ENCODE data around the gene CTIF.

The CTIF gene

GRCh38 chr18:48843596-48843995, 304.8 kb downstream of the CTIF start:
- DNase-seq (ENCODE audit: low spot score): no peak
- TF ChIP-seq, protein P1, sequence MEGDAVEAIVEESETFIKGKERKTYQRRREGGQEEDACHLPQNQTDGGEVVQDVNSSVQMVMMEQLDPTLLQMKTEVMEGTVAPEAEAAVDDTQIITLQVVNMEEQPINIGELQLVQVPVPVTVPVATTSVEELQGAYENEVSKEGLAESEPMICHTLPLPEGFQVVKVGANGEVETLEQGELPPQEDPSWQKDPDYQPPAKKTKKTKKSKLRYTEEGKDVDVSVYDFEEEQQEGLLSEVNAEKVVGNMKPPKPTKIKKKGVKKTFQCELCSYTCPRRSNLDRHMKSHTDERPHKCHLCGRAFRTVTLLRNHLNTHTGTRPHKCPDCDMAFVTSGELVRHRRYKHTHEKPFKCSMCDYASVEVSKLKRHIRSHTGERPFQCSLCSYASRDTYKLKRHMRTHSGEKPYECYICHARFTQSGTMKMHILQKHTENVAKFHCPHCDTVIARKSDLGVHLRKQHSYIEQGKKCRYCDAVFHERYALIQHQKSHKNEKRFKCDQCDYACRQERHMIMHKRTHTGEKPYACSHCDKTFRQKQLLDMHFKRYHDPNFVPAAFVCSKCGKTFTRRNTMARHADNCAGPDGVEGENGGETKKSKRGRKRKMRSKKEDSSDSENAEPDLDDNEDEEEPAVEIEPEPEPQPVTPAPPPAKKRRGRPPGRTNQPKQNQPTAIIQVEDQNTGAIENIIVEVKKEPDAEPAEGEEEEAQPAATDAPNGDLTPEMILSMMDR (IDR thresholded peaks at IDR 0.05; ENCODE audit: extremely low read depth, missing control alignments): no peak

DNA sequence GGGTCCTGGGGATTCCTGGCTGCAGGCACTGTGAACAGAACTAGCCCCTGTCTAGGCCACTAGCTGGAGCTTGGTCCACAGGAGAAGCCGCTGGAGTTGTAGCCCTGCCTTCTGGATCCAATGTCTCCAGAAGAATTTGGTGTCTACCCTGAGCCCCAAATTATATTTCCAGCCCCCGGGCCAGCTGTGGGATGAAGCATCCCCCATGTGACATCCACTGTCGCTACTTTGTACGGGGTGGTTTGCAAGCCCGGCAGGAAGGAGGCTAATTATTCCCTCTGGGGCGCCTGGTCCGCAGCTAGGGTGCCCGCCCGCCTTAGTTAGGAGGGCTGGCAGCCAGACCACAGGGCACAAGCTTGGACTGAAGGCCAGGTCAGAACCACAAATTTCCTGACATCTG, 305.4 kb downstream of the CTIF start:
- TF ChIP-seq, protein P1 (IDR thresholded peaks at IDR 0.05; ENCODE audit: extremely low read depth, missing control alignments): no peak
- DNase-seq (ENCODE audit: low spot score): no peak

DNA sequence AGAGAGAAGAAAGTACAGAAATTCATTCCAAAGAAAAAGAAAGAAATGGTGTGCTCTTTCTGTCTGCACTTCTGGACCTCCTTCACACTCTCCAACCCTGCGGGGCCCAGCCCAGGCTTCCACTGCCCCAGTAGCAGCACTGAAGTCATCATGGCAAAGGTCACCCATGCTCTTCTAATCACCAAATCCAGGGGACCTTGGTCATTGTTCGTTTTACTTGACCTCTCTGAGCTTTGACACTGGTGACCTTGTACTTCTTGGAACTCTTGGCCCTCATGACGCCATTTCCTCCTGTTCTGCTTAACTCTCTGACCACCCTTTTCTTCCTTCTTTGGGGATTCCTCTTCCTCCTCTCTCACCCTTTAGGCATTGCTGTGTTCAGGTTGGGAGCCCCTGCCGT, 306.3 kb downstream of the CTIF start:
- TF ChIP-seq, protein P1 (IDR thresholded peaks at IDR 0.05; ENCODE audit: extremely low read depth, missing control alignments): no peak
- no peak for DNase-seq (ENCODE audit: low spot score)

DNA sequence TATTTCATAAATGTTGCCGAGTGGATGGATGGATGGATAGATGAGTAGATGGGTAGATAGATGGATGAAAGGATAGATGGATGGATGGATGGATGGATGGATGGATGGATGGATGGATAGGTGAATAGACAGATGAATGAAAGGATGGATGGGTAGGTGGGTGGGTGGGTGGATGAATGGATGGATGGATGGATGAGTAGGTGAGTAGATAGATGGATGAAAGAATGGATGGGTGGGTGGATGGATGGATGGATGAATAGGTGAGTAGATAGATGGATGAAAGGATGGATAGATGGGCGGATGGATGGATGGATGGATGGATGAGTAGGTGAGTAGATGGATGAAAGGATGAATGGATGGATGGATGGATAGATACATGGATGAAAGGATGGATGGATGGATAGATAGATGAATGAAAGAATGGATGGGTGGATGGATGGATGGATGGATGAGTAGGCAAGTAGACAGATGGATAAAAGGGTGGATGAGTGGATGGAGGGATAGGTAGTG, 307.6 kb downstream of the CTIF start:
- TF ChIP-seq, protein P1 (IDR thresholded peaks at IDR 0.05; ENCODE audit: extremely low read depth, missing control alignments): no peak
- no peak for DNase-seq (ENCODE audit: low spot score)

DNA sequence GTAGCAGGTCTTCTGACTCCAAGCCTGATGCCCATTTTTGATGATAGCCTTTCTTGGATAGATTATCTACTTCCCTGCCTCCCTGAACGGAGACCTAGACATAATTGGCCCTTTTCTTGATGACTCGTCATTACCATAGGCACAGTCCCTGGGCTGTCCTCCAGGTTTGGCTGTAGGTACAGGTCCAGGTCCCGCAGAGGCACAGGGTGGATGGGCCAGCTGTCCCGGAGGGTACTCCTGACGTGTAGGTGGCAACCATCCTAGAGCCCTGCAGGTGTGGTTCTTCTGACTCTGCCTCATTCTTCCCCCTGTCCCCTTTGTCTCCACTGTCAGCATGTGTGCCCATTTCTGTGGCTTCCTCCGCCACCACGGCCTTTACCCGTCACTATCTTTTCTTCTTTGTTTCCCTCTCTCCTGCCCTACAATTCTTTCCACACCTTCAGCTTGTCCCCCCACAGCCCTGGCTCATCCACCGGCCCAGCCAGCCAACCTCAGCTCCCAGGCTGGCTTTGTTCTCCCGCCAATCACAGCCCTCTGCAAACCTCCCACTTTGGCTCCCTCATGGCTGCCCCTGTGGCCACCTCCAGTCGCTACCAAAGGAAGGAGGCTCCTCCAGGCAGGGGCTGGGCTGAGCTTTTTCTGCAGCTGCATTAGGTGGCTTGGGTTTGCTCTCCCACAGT, 309.1 kb downstream of the CTIF start:
- DNase-seq (ENCODE audit: low spot score): no peak
- TF ChIP-seq, protein P1 (IDR thresholded peaks at IDR 0.05; ENCODE audit: extremely low read depth, missing control alignments): no peak

- TF ChIP-seq, protein P1 (IDR thresholded peaks at IDR 0.05; ENCODE audit: extremely low read depth, missing control alignments): no peak
- no peak for DNase-seq (ENCODE audit: low spot score)
Measured at GRCh38 chr18:48848641-48849143, 309.9 kb downstream of the CTIF start.

DNA sequence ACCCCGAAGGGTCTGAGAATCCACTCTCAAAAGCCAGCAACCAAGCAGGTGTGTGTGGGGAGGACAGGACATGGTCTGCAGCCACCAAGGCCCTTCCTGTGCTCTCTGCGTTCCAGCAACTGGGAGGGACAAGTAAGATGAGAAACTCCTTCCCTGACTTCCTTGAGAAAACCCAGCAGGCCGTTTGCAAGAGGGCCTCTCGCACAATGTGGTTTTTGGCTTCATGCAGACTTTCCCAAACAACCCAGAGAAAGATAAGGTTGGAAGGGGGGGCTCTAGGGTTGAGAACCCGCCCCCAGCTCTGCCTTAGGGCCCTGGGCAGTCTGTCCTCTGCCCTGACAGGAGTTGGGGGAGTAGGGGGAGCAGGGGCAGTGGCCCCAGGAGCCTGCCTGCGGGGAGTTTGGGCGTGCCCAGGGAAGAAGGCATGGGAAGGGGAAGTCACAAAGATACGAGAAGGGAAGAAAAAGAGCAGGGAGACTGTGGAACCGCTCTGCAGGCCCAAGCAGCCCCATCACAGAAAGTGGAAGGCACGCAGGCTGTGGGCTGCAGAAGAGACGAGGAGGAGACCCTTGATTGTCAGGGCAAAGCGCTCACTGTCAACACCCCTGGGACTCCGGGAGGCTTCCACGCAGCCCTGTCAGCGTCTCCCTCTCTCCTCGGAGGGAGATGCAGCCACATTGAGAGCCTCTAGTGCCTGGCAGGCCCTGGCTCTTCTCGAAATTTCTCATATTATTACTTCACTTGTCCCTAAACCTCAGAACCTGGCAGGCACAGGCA, 312.2 kb downstream of the CTIF start:
- DNase-seq (ENCODE audit: low spot score): no peak
- TF ChIP-seq, protein P1 (IDR thresholded peaks at IDR 0.05; ENCODE audit: extremely low read depth, missing control alignments): no peak
